HG02678 (cell line): ENCODE measurements around the gene CORO6.

Source experiments
- ATAC-seq: cut with Tn5 transposase; IDR thresholded peaks from one replicate; pipeline ENCODE4 v1.9.1; 2021; ENCODE audit warnings: mild to moderate bottlenecking, moderate library complexity; ENCODE audit not compliant: unreplicated experiment

CORO6 gene

GRCh38 chr17:29578626-29579485 is 43.9 kb downstream of the CORO6 start:
- no peak for ATAC-seq

GRCh38 chr17:29577385-29578211 is 45.1 kb downstream of the CORO6 start:
- no peak for ATAC-seq

- no peak for ATAC-seq
Observed at GRCh38 chr17:29577001-29577370, 45.7 kb downstream of the CORO6 start.

GRCh38 chr17:29576214-29577000 is 46.3 kb downstream of the CORO6 start:
- ATAC-seq: no peak

GRCh38 chr17:29575511-29576213 is 47.0 kb downstream of the CORO6 start:
- no peak for ATAC-seq

DNA sequence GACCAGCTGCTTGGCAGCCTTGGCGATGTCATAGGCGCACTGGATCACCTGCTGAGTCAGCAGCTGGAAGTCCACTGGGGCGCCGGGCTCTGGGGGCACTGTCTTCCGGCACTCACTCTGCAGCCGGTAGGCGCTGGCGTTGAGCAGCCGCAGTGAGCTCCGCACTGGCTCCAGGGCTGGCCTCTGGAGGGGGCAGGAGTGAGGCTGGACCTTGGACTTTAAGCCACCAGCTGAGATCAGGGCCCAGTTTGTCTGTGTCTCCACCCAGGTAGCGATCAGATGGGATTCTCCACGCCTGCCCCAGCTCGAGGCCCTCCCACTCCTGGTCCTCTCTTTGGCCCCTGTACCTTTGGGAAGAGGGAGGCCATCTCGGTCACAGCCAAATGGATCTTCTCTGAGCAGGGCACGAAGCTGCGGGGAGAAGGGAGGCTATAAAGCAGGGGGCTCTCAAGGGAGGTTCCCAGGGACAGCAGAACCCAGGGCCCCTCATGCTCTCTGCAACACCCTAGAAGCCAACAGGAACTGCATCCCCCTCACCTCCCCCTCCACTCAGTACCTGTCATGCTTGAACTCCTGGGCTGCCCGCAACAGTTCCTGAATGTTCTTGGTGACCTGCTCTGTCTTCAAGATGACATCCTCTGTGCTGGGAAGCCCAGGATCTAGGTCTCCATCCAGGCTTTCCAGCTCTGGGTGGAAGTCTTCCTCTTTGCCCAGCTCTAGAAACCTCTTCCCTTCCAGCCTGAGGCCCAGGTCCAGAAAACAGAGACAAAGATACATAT is 47.8 kb downstream of the CORO6 start:
- no peak for ATAC-seq

DNA sequence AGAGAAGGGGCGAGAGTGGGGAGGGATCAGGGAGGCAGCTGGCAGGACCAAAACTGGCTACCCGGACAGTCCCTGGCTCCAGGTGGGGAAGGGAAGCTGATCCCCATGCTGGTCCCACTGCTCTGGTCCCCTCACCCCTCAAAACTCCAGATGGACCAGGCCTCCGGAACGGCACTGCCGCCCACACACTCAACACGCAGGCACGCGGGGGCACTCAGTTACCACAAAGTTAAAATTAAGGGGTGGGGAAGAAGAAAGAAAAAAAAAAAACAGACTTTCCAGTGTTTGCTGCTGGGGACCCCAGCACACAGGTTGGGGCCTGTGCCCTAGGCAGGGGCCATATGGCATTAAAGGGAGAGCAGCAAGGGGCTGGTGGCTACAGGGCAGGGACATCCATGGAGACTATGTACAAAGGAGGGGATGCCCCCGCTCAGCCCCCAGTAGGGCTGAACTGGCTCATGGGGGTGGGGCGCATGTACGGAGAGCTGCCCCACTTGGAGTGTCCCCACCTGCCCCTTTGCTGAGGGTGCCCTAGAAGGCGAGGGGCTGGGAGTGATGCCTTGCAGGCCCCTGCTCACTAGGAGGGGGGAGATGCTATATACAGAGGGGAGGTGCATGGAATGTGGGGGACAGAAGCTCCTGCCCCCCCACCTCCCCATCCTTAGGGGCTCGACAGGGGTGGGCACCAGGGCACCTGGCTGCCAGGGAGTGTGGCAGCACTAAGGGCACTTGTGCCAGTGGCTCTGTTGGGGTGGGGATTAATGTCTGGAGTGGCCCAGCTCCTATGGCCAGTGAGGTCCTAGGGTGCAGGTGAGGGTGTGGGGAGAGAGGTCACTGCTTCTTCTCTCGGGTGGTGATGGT is 48.6 kb downstream of the CORO6 start:
- ATAC-seq: no peak

- ATAC-seq: no peak
Observed at GRCh38 chr17:29573558-29573869, 49.2 kb downstream of the CORO6 start.

DNA sequence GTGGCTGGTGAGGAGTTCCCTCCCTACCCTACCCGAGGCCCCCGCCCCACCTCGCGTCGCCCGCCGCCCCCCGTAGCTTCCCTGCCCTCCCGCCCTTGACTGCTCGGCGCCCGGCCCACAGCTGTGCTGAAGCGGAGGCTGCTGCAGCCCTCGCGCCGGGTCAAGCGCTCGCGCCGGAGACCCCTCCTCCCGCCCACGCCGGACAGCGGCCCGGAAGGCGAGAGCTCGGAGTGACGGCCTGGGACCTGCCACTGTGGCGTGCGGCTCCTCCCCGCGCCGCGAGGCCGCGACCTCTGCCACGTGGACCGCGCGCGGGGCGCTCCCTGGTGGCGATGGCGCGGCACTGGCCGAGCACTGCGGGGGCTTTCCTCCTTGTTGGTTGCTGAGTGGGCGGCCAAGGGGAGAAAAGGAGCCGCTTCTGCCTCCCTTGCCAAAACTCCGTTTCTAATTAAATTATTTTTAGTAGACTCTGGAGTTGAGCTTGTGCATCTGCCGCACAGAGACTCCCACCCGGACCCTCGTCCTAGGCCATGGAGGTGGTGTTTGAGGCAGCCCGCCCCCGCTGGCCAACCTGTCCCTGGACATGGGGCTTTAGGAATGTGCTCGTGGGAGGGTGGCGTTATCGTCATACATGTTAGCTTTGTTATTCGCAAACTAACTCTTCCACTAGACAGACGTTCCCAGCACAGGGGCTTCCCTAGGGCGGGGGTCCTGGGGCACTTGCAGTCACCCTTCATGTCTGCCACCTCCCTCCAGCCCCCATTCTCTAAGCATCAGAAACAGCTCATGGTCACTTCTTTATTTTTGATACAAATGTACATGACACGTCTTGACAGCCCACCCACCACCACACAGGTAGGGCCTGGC is 49.8 kb downstream of the CORO6 start:
- no peak for ATAC-seq

- no peak for ATAC-seq
Observed at GRCh38 chr17:29571883-29572681, 50.6 kb downstream of the CORO6 start.

- no peak for ATAC-seq
Observed at GRCh38 chr17:29571486-29571882, 51.2 kb downstream of the CORO6 start.

- no peak for ATAC-seq
Observed at GRCh38 chr17:29570521-29570920, 52.2 kb downstream of the CORO6 start.

GRCh38 chr17:29569245-29569950 is 53.3 kb downstream of the CORO6 start:
- no peak for ATAC-seq

DNA sequence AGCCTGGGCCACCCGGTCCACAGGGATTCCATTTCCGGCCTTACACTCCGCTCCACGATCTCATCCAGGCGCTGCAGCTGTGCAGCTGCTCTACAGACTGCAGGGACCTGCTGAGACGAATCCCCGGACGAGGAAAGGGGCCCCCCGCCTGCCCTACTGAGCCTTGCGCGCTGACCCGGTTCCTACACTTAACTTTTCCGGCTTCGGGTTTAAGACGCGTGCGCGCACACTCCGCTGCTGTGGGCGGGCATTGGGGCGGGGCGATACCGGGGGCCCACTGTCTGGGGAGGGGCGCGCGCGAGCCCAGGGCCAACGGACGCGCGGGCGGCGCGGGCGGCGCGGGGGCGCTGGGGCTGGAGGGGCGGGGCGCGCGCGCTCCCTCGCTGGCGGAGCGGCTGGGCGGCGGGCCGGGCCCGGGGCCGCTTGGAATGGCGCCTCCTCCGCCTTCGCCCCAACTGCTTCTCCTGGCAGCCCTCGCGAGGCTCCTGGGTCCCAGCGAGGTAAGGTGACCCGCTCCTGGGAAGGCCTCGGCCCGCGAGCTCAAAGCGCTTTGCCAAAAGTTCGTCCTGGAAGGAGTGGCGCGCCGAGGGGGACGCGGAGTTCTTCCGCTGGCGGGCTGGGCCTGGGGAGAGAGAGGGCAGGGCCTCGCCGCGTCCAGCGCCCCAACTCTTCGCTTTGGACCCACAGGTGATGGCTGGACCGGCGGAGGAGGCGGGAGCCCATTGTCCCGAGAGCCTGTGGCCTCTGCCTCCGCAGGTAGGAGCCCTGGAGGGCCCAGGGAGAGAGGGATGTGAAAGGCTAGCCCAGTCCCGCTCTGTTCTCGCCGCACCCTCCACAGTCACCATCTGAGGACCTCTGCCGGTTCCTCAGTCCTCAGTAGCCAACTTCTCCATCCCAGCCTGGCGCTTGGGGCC is 54.1 kb downstream of the CORO6 start, which contains the start of gene TP53I13:
TP53I13 (plus strand) TSS at position 371 of the 914 bp plus-strand sequence; CDS start at position 429, 58 bp downstream.
- ATAC-seq: peak; percentile 48

GRCh38 chr17:29567554-29568330 is 55.0 kb downstream of the CORO6 start:
- peak; percentile 41 for ATAC-seq
